Smooth muscle cell (in vitro differentiated cells): ENCODE measurements around the gene DCTN3. TPM values are rescaled to one million over a fixed set of nuclear protein-coding genes. Genes with fewer than 3 reads are reported as not detected.

Experiments used
- DNase-seq: peaks from one replicate; lab custom pipeline; 2025; ENCODE audit not compliant: unreplicated experiment; lab: John Stamatoyannopoulos, UW
- H2AFZ ChIP-seq: fragments of 200-600 bp; sonication (generic); 2 replicates; pipeline ENCODE4 v1.6.0; 2016; ENCODE audit warnings: antibody characterized with exemption, low read depth, mild to moderate bottlenecking
- H3F3A ChIP-seq: fragments of 200-600 bp; sonication (generic); 2 replicates; pipeline ENCODE4 v1.6.0; 2017; ENCODE audit warnings: antibody characterized with exemption, low read depth
- H3K27ac ChIP-seq: fragments of 200-600 bp; sonication (generic); 2 replicates; pipeline ENCODE4 v1.5.1; 2016; ENCODE audit warnings: low read depth, mild to moderate bottlenecking
- H3K27me3 ChIP-seq: fragments of 200-600 bp; sonication (generic); 2 replicates; pipeline ENCODE4 v1.6.1; 2016; ENCODE audit warnings: low read depth, mild to moderate bottlenecking
- H3K36me3 ChIP-seq: fragments of 200-600 bp; sonication (generic); 2 replicates; pipeline ENCODE4 v1.5.1; 2016; ENCODE audit warnings: low read depth
- H3K4me1 ChIP-seq: fragments of 200-600 bp; sonication (generic); 2 replicates; pipeline ENCODE4 v1.5.1; 2016; ENCODE audit warnings: low read depth
- H3K4me2 ChIP-seq: fragments of 200-600 bp; sonication (generic); 2 replicates; pipeline ENCODE4 v1.6.0; 2016; ENCODE audit warnings: mild to moderate bottlenecking
- H3K4me3 ChIP-seq: fragments of 200-600 bp; sonication (generic); 2 replicates; pipeline ENCODE4 v1.5.1; 2016; ENCODE audit warnings: mild to moderate bottlenecking
- H3K79me2 ChIP-seq: fragments of 200-600 bp; sonication (generic); 2 replicates; pipeline ENCODE4 v1.6.0; 2016; ENCODE audit warnings: low read depth, mild to moderate bottlenecking
- H3K9ac ChIP-seq: fragments of 200-600 bp; sonication (generic); 2 replicates; pipeline ENCODE4 v1.6.0; 2016; ENCODE audit warnings: low read depth
- H3K9me3 ChIP-seq: fragments of 200-600 bp; sonication (generic); replicated peaks from 2 replicates; pipeline ENCODE4 v1.5.1; 2016; ENCODE audit warnings: low read depth
- H4K20me1 ChIP-seq: fragments of 200-600 bp; sonication (generic); 2 replicates; pipeline ENCODE4 v1.6.0; 2016; ENCODE audit warnings: low read depth
- CTCF ChIP-seq: fragments of 200-600 bp; sonication (generic); IDR thresholded peaks from 2 replicates; pipeline ENCODE4 v1.5.1; 2017; ENCODE audit warnings: borderline replicate concordance, mild to moderate bottlenecking, antibody characterized with exemption; ENCODE audit not compliant: insufficient read depth, poor library complexity, severe bottlenecking
- WGBS: methylation state at CpG from one replicate; pipeline ENCODE4 v1.1.7; 2016; ENCODE audit warnings: low lambda C conversion rate; 5-methylcytosine and 5-hydroxymethylcytosine counted together
- polyA plus RNA-seq: library from polyadenylated mRNA; unstranded; fragments of >200 nt; fragmentation: Nextera tagmentation; extraction: Ambion mirVana; gene quantifications from 2 replicates; pipeline ENCODE4 v1.2.1, GENCODE V29; 2016
- total RNA-seq: library from RNA; depleted of rRNA; stranded (reverse); fragments of >200 nt; gene quantifications from 2 replicates; pipeline ENCODE4 v1.2.3, GENCODE V29; 2014

Gene DCTN3
- total and polyA plus RNA-seq, 2 experiments from 2014 or later = 87.6 to 142 TPM

GRCh38 chr9:34651876-34652601 lies 31.7 kb upstream of the DCTN3 start, which contains the start of gene IL11RA:
Gene IL11RA (plus strand): TSS chr9:34652185. CDS start chr9:34655218, 3,033 bp downstream.
- WGBS = 3% methylated on average over 24 of the region's 24 CpGs
- Histone ChIP-seq H3K27me3 (no peaks in the 10 kb centered on the region), H3K4me1 (peaks cover 27% of the 10 kb centered on the region), H4K20me1 (no peaks in the 10 kb centered on the region), H3K9ac (peak within 1 kb of the TSS; percentile 76), H3K9me3 (no peaks in the 10 kb centered on the region), H3K79me2 (peaks cover 21% of the 10 kb centered on the region), H3K4me2 (peak within 1 kb of the TSS; percentile 86), H2AFZ (peak within 1 kb of the TSS; percentile 71), H3K36me3 (no peaks in the 10 kb centered on the region), H3K27ac (peak within 1 kb of the TSS; percentile 79), H3K4me3 (peak within 1 kb of the TSS; percentile 48), H3F3A (peaks cover 17% of the 10 kb centered on the region)
- DNase-seq = peak; percentile 55
- TF ChIP-seq CTCF = no peak

DNA sequence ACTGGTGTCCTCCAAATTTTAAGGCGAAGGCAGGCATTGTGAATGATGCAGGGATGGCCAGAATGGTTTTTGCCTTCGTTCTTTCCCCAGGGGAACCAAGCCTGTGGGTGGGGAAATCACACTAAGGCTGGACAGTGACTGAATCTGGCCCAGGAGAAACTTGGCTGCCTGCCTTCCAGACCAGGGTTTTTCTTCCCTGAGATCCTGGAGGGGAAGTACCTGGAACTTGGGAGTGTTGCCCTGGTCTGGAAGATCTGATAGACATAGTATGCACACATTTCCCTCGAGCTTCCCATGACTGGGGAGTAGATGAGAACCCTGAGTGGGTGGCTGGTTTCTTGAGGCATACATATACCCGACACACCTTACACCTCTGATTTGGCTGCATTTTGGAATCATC lies 31.0 kb upstream of the DCTN3 start:
- peak overlapping the region; percentile 76 for H3K9ac ChIP-seq
- no peak for DNase-seq

GRCh38 chr9:34650816-34651215 lies 30.5 kb upstream of the DCTN3 start:
- Histone ChIP-seq H3K4me2 (peak overlapping the region; percentile 86), H3K27ac (peak overlapping the region; percentile 79), H3K4me1 (peaks cover 27% of the 10 kb centered on the region), H3K36me3 (no peaks in the 10 kb centered on the region), H3K27me3 (no peaks in the 10 kb centered on the region), H3K9ac (no peak overlapping the region), H4K20me1 (no peaks in the 10 kb centered on the region), H2AFZ (no peak overlapping the region), H3K9me3 (no peaks in the 10 kb centered on the region), H3K4me3 (no peak overlapping the region), H3K79me2 (peaks cover 21% of the 10 kb centered on the region), H3F3A (peaks cover 17% of the 10 kb centered on the region)
- DNase-seq = no peak
- no peak for TF ChIP-seq CTCF
- 87% methylated on average over 5 of the region's 5 CpGs for WGBS

More for the DNA sequence above, 31.0 kb upstream of the DCTN3 start:
- no peaks in the 10 kb centered on the region for H3K27me3 ChIP-seq
- no peaks in the 10 kb centered on the region for H4K20me1 ChIP-seq
- H3K36me3 ChIP-seq = no peaks in the 10 kb centered on the region
- no peaks in the 10 kb centered on the region for H3K9me3 ChIP-seq
- H3K4me1 ChIP-seq = peaks cover 27% of the 10 kb centered on the region
- peak overlapping the region; percentile 79 for H3K27ac ChIP-seq
- peak overlapping the region; percentile 71 for H2AFZ ChIP-seq
- 59% methylated on average over 4 of the region's 4 CpGs for WGBS
- peak overlapping the region; percentile 86 for H3K4me2 ChIP-seq
- peak overlapping the region; percentile 48 for H3K4me3 ChIP-seq
- H3F3A ChIP-seq = peaks cover 17% of the 10 kb centered on the region
- H3K79me2 ChIP-seq = peaks cover 21% of the 10 kb centered on the region
- TF ChIP-seq CTCF = no peak
